Uterus (tissue), 2 donors: ENCODE results near the gene WHRN.

Experiments used
- POLR2A ChIP-seq, 2 donors: fragments of 450-650 bp; IDR thresholded peaks; one replicate each; pipeline ENCODE4 v1.6.1; 2016; ENCODE audit warnings: antibody characterized with exemption in 2 of 2, mild to moderate bottlenecking in 1 of 2, moderate library complexity in 1 of 2
- TF ChIP-seq, protein P1 (sequence below), 4 experiments: fragments of 200-600 bp in 2 of 4; fragments of 450-650 bp in 2 of 4; sonication (generic) in 2 of 4; IDR thresholded peaks; one replicate each; pipeline ENCODE4 v1.5.1; 2016 to 2019; ENCODE audit warnings: antibody characterized with exemption in 4 of 4, mild to moderate bottlenecking in 2 of 4, moderate library complexity in 1 of 4

DNA sequence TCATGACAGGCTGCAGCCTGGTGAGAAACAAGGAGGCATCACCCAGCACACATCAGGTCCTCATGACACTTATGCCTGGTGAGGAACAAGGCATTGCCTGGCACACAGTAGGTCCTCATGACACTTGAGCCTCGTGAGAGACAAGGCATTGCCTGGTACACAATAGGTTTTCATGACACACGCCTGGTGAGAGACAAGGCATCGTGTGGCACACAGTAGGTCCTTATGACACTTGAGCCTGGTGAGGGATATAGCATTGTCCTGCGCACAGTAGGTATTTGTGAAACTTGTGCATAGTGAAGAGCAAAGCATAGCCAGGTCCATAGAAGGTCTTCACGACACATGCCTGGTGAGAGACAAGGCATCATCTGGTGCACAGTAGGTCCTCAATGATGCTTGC lies 23.5 kb downstream of the WHRN start:
- TF ChIP-seq, protein P1, sequence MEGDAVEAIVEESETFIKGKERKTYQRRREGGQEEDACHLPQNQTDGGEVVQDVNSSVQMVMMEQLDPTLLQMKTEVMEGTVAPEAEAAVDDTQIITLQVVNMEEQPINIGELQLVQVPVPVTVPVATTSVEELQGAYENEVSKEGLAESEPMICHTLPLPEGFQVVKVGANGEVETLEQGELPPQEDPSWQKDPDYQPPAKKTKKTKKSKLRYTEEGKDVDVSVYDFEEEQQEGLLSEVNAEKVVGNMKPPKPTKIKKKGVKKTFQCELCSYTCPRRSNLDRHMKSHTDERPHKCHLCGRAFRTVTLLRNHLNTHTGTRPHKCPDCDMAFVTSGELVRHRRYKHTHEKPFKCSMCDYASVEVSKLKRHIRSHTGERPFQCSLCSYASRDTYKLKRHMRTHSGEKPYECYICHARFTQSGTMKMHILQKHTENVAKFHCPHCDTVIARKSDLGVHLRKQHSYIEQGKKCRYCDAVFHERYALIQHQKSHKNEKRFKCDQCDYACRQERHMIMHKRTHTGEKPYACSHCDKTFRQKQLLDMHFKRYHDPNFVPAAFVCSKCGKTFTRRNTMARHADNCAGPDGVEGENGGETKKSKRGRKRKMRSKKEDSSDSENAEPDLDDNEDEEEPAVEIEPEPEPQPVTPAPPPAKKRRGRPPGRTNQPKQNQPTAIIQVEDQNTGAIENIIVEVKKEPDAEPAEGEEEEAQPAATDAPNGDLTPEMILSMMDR (IDR thresholded peaks at IDR 0.05): no peak
- no peak for TF ChIP-seq POLR2A (IDR thresholded peaks at IDR 0.05)
